Heart right ventricle (tissue), 16 donors: ENCODE results near the gene EML4. TPM values are rescaled to one million over a fixed set of nuclear protein-coding genes. Genes with fewer than 3 reads are reported as not detected.

Source experiments
- ATAC-seq, 8 donors: fragments of 200-7000 bp; cut with Tn5 transposase; one replicate each; pipeline ENCODE4 v1.9.1; 2020; ENCODE audit warnings: mild to moderate bottlenecking in 8 of 8, moderate library complexity in 8 of 8, moderate number of reproducible peaks in 1 of 8
- DNase-seq, 2 donors: peaks; one replicate each; pipeline ENCODE4 v3.0.0-alpha.2; 2020
- H3K27ac ChIP-seq, 10 donors: fragments of 200-600 bp; sonication (generic) in 2 of 10; one replicate each; pipeline versions ENCODE4 v1.5.0 to v1.8.0; 2020 to 2022; ENCODE audit warnings: mild to moderate bottlenecking in 3 of 10
- H3K27me3 ChIP-seq, 7 donors: fragments of 200-600 bp; one replicate each; pipeline ENCODE4 v1.8.0; 2021 to 2022; ENCODE audit warnings: mild to moderate bottlenecking in 2 of 7
- H3K36me3 ChIP-seq, 9 donors: fragments of 200-600 bp; sonication (generic) in 1 of 9; one replicate each; pipeline versions ENCODE4 v1.5.0 to v1.8.0; 2020 to 2022; ENCODE audit warnings: mild to moderate bottlenecking in 2 of 9
- H3K4me1 ChIP-seq, 9 donors: fragments of 200-600 bp; sonication (generic) in 1 of 9; one replicate each; pipeline versions ENCODE4 v1.5.0 to v1.8.0; 2020 to 2022; ENCODE audit warnings: mild to moderate bottlenecking in 4 of 9
- H3K4me3 ChIP-seq, 10 donors: fragments of 200-600 bp; sonication (generic) in 2 of 10; one replicate each; pipeline versions ENCODE4 v1.5.0 to v1.8.0; 2020 to 2022; ENCODE audit warnings: mild to moderate bottlenecking in 7 of 10, moderate library complexity in 2 of 10
- H3K9me3 ChIP-seq, 11 donors: fragments of 200-600 bp in 10 of 11; sonication (generic) in 2 of 11; one replicate each; pipeline versions ENCODE4 v1.5.0 to v1.8.0; 2013 to 2022; ENCODE audit warnings: mild to moderate bottlenecking in 2 of 11, control low read depth in 1 of 11, moderate library complexity in 1 of 11
- WGBS, 2 donors: extraction: QIAGEN DNeasy Blood & Tissue Kit; methylation state at CpG; one replicate each; pipeline ENCODE4 v1.1.7; 2013; ENCODE audit warnings: inconsistent platforms in 1 of 2; 5-methylcytosine and 5-hydroxymethylcytosine counted together
- intact Hi-C, 10 donors: fragments of 100-400 bp; cut with DNase I; formaldehyde crosslinking; loops; one replicate each; pipeline versions ENCODE4 v1.11.1 to v1.14.2; 2022
- polyA plus RNA-seq, 2 donors: library from polyadenylated mRNA; stranded (reverse); fragments of 200-250 nt; gene quantifications; one replicate each; pipeline ENCODE4 v1.2.3, GENCODE V29; 2013
- total RNA-seq, 10 donors: library from RNA; stranded (reverse); fragmentation: NEBNext Ultra II Directional in 3 of 10; extraction: Animal tissue kit (Norgen Biotek cat#: 25700) in 3 of 10; gene quantifications; one replicate each; pipeline versions ENCODE4 v1.2.1 to v1.2.4, GENCODE V29; 2021 to 2023
- TF ChIP-seq, protein P1 (sequence below), 9 donors: fragments of 200-600 bp; sonication (generic) in 2 of 9; IDR thresholded peaks; one replicate each; pipeline versions ENCODE4 v1.5.0 to v1.8.0; 2021 to 2022; ENCODE audit warnings: antibody characterized with exemption in 9 of 9, mild to moderate bottlenecking in 5 of 9, moderate library complexity in 1 of 9
- donor health status: Arrhythmogenic right ventricular cardiomyopathy.
- donor health status: ischemic (EF 13 %, LVEDD 7.1; RV severe dilation, severe dysfunction).
- donor health status: healthy with polysubstance abuse.
- donor health status: DM: no; HTN: yes; CAD: no.
- donor health status: DM: no; HTN: no; CAD: no.
- donor health status: ischemic (EF 25% LVEDD 6.9; RV normal size, moderate dysfunction).
- donor health status: ischemic (EF 25% LVEDD 5.7; RV mildly dilated, moderate dysfunction).
- donor health status: healthy.
- donor health status: DM: yes; HTN: yes; CAD: no.
- donor health status: Ischemic cardiomyopathy.
- donor health status: ischemic (EF 35%, LVEDD 5.7; RV mildly dilated, moderate dysfunction).
- donor health status: nonischemic (EF 11% LVEDD 7.7; RV severe dilation, severe dysfunction).
- donor health status: DM: yes; HTN: yes; CAD: no.
- donor health status: PGD.
- donor health status: ischemic (EF 29% LVEDD 5.4; RV normal size, mild dysfunction).
- donor health status: nonischemic (EF 23%, LVEDD 6.1; RV moderate dilation, normal function).

Gene EML4
- total and polyA plus RNA-seq, 12 donors, result 2.9 to 17.2 (median 5.8) TPM

DNA sequence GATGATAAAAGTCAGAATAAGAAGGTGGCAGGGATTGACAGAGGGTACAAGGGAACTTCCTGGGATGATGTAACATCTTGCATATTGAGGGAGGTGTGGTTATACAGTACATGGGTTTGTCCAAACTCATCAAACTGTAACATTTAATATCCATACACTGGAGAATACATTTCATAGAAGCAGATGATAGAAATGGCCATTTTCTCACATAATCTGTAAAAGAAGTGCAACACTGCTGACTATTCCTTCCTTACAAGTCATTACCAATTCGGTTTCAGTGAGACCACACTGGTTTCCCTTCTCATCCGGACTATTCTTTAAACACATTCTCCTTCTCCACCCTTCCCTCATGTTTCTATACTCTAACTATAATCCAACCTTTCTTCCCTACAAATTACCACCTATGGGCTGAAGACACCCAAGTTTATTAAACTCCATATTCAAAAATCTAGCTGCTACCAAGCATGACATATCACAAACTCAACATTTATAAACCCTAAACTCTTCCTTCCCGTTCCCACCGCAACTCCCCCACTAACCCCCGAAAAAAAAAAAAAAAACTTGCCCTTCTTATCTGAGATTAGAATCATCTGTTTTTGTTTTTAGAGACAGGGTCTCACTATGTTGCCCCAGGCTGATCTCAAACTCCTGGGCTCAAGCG is 190.3 kb downstream of the EML4 start:
- Histone ChIP-seq H3K36me3 (peaks cover 0 to 5% (median 0%) of the 10 kb centered on the region in 9 donors), H3K27me3 (no peaks in the 10 kb centered on the region), H3K4me3 (peak overlapping the region in 9 of 10 donors; percentile 66 to 100 (median 90)), H3K27ac (peak overlapping the region in 5 of 10 donors; percentile 95 to 99 (median 96)), H3K4me1 (peaks cover 10 to 43% (median 38%) of the 10 kb centered on the region in 9 donors), H3K9me3 (no peaks in the 10 kb centered on the region)
- TF ChIP-seq, protein P1, sequence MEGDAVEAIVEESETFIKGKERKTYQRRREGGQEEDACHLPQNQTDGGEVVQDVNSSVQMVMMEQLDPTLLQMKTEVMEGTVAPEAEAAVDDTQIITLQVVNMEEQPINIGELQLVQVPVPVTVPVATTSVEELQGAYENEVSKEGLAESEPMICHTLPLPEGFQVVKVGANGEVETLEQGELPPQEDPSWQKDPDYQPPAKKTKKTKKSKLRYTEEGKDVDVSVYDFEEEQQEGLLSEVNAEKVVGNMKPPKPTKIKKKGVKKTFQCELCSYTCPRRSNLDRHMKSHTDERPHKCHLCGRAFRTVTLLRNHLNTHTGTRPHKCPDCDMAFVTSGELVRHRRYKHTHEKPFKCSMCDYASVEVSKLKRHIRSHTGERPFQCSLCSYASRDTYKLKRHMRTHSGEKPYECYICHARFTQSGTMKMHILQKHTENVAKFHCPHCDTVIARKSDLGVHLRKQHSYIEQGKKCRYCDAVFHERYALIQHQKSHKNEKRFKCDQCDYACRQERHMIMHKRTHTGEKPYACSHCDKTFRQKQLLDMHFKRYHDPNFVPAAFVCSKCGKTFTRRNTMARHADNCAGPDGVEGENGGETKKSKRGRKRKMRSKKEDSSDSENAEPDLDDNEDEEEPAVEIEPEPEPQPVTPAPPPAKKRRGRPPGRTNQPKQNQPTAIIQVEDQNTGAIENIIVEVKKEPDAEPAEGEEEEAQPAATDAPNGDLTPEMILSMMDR (IDR thresholded peaks at IDR 0.05), result no peak
- no peak for ATAC-seq
- DNase-seq, result no peak
- intact Hi-C loops, result no loop called here
- WGBS, 2 donors, result 46 to 47% methylated on average over 6 of the region's 6 CpGs

DNA sequence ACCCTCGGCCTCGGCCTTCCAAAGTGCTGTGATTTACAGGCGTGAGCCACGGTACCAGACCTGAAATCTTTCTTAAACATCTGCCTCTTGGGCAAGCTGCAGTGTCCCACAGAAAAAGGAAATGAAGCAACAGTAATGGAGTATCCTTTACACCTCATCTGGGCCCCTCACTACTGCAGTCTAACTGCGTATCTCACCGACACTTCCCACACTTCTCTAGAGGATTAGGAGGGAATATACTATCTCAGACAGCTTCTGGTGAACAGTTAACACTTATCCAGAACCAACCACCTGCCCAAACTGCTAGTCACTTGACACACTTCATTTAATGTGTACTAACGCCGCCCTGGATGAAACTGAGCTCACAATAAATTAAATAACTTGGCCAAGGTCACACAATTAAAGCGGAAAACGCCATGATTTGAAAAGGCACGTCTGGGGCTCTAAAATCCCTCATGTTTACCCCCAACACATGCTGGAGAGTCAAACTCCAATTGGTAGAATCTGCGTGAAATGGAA is 190.9 kb downstream of the EML4 start:
- no peak for ATAC-seq
- intact Hi-C loops, result loop anchor here in 7 of 10 donors (2.0 to 10.0 kb wide), 5 partner anchors 259 to 265 kb away; no protein-coding TSS in a partner anchor
- Histone ChIP-seq H3K27ac (peak overlapping the region in 8 of 10 donors; percentile 85 to 99 (median 96)), H3K9me3 (no peaks in the 10 kb centered on the region), H3K4me3 (peak overlapping the region; percentile 66 to 100 (median 89)), H3K27me3 (no peaks in the 10 kb centered on the region), H3K4me1 (peaks cover 10 to 38% (median 34%) of the 10 kb centered on the region in 9 donors), H3K36me3 (peaks cover 0 to 5% (median 0%) of the 10 kb centered on the region in 9 donors)
- DNase-seq, result no peak
- TF ChIP-seq, protein P1 (IDR thresholded peaks at IDR 0.05), result no peak
- WGBS, 2 donors, result 9 to 11% methylated on average over 12 of the region's 12 CpGs

GRCh38 chr2:42360493-42360889 is 191.3 kb downstream of the EML4 start:
- peak in 4 of 8 donors; percentile 1 to 7 (median 4) for ATAC-seq

More at GRCh38 chr2:42360493-42360889, 191.3 kb downstream of the EML4 start:
- peak overlapping the region; percentile 83 to 99 (median 96) for H3K27ac ChIP-seq
- WGBS, 2 donors, result 0 to 1% methylated on average over 15 of the region's 15 CpGs
- peaks cover 10 to 38% (median 30%) of the 10 kb centered on the region in 9 donors for H3K4me1 ChIP-seq
- peak overlapping the region; percentile 66 to 100 (median 89) for H3K4me3 ChIP-seq
- no peak for DNase-seq
- intact Hi-C loops, result loop anchor here in 7 of 10 donors (2.0 to 10.0 kb wide), 5 partner anchors 260 to 266 kb away; no protein-coding TSS in a partner anchor
- H3K36me3 ChIP-seq, result peaks cover 0 to 5% (median 0%) of the 10 kb centered on the region in 9 donors
- H3K9me3 ChIP-seq, result no peaks in the 10 kb centered on the region
- no peaks in the 10 kb centered on the region for H3K27me3 ChIP-seq
- TF ChIP-seq, protein P1 (IDR thresholded peaks at IDR 0.05), result no peak
